Measurements from ENCODE around the gene NTSR1.
A peak's percentile ranks its signal among the peaks of the same experiment; 100 is the strongest.

The NTSR1 gene

DNA sequence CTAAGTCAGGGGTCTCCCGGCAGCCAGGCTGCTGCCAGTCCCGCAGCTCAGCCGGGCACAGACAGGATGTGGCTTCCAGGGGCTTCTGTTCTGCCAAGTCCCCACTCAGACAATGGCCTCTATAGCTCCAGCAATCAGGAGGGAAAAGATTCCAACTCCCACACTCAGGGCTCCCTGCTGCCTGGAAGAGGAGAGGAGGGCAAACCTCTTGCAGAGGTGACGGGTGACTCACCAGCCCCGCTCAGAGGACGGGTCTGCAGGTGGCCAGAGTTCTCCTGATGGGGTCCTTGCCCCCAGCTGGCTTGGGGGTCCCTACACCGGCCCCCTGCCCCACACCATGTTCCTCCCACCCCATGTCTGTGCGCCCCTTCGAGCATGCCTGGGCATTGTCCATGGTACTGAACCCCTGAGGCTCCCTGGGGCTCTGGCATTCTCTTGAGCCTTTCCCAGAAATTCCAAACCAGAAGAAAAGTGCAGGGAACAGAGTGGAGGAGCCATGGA lies 32.6 kb downstream of the NTSR1 start:
- DNase-seq = no peak

DNA sequence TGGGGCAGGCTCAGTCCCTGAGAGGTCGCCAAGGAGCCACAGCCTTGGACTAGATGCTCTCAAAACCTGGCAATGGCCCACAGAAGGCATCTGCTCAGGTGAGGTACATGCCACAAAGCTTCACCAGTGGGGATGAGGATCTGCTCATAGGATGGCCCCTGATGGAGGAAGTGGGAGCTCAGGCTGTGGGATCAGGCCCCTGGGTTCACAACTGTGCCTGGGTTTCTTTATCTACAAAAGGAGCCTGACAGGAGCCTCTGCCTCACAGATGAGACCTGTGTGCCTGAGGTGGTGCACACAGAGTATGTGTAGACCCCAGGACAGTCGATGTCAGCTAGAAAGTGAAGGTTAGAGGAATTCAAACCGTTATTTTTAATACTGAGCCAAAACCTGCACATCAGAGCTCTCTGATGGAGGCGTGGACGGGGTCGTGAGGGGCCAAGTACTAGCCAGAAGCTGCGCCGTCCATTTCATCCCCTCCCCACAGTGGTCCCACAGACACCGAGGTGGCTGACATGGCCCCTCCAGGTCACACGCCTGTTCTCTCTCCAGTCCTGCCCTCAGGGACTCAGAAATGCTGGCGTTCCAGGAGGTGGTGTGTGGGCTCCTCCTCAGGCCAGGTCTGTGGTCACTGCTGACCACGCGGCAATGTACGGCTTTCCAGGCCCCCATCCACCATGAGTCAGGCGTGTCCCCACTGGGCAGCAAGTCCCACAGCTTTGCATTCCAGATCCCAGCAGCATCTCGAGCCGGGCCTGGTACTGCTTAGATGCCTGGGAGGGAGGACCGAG lies 33.3 kb downstream of the NTSR1 start:
- DNase-seq = no peak

DNA sequence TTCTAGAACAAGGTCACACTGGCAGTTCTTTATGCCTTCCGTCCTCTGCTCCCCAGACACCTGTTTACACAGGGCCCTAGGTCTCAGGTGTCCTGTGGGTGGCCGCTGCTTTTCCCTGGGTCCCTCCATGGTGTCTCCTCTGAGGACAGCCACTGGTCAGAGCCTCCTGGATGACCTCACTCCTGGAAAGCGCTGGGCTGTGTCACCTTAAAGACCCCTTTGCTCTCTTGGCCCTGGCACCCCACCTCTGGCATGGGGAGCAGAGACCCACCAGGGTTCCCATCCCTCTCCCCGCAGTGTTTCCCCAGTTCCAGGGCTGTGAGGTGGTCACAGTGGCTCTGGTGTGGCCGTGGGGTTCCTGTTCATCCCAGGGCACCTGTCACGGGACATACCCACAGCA lies 33.9 kb downstream of the NTSR1 start:
- DNase-seq = no peak

DNA sequence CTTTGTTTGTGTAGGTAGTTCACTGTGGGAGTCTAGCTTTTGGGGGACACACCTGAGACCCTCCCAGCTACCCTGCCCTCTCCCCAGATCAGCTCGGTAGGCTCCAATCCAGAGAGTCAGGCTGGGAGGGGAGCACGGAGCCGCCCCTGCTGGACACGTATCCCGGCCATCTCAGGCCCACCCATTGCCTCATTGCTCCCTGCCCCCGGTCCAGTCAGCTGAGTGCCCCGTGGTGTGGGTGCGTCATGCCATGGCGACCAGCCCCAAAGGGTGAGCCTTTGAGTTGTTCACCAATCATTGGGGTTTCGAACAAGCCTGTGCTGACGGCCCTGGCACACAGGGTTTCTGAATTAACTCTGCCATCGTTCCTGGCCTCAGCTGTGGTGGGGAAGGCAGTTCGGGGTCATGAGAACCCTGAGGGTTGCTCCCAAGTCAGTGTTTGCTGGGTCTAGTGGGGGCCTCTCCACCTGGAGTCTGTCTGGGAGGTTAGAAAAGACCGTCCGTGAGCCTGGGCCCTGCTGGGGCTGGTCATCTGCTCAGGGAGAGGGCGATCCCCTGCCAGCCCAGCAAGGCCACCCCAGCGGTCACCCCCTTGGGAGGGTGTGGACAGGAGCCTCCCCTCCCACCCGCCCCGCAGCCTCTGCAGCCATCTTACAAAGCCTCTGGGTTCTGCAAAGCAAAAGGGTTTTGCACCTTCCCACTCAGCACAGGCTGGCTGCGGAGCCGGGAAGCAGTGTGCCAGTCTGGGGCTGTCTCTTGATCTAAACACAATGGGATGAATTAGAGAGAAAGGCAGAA lies 34.5 kb downstream of the NTSR1 start:
- DNase-seq = no peak

DNA sequence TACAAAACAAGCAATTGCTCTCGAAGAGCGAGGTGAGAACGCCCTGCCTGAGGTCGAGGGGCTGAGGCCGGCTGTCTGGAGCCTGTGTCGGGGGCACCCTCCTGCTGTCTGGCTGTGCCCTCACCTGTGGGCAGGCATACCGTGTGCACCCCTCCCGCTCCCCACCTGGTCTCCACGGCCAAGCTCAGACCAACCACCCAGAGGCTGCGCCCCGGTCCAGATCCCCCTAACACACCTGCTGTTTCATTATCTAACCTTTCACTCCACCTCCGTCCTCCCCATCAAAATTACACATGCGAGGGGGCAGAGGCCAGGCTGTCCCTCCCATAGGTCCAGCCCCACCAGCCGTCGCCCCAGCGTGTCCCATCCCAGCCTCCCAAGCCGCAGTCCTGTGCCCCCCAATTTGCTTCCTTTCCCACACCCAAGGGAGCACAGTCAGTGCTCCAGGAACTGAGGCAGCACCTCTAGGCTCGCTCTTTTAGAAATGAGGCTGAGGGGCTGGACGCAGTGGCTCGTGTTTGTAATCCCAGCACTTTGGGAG lies 35.2 kb downstream of the NTSR1 start:
- no peak for DNase-seq

DNA sequence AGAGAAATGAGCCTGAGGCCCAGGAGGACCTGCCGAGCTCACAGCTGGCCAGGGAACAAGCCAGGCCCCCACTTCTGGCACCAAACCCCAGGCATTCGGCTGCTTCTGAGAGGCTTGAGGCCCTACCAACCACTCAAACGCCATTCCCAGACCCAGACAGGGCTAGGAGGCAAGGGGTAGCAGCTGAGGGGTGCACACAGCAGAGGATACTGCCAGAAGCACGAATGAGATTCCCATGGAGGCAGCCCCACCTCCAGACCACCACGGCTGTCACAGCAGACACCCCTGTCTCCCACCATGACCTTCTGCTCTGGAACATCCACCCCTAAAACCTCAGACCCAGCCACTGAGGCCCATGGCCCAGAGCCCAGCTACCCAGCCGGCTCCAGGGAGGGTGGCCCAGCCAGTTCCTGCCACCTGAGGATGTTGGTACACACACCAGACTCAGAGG lies 36.1 kb downstream of the NTSR1 start:
- DNase-seq = no peak

DNA sequence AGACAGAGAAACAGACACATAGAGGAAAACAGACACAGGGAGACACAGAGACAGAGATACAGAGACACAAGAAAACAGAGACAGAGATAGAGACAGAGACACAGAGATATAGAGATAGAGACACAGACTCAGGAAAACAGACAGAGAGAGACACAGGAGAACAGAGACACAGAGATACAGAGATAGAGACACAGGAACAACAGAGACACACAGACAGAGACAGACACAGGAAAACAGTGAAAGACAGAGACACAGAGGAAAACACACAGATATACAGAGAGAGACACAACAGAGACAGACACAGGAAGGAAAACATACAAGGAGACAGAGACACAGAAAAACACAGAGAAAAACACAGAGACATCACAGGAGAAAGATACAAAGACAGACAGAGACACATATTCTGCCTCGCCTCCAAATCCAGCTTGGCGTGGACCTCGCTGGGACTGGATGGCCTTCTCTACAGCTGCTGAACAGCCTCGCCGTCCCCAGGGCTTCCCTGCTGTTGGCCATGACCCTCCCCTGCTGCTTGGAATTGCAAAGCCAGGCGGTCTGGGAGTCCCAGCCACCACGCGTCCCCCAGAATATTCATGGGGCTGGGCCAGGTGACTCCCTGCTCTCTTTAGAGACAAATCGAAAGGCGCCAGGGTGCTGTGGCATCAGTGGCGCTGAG lies 36.8 kb downstream of the NTSR1 start:
- no peak for DNase-seq

DNA sequence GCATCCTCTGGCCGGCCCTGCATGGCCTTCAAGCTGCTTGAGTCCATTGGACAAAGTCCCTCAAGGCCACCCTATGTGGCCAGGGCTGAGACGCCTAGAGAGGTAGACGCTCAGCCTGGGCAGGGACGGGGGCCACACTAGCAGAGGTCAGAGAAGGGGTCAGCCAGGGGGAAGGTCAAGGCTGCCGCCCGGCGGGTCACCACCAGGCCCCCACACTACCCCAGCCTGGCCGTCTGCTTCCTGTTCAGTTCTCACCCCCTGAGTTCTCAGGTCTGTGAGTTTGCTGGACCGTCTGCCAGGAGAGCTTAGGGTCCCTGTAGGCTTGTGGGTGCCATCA lies 37.3 kb downstream of the NTSR1 start:
- DNase-seq = no peak

DNA sequence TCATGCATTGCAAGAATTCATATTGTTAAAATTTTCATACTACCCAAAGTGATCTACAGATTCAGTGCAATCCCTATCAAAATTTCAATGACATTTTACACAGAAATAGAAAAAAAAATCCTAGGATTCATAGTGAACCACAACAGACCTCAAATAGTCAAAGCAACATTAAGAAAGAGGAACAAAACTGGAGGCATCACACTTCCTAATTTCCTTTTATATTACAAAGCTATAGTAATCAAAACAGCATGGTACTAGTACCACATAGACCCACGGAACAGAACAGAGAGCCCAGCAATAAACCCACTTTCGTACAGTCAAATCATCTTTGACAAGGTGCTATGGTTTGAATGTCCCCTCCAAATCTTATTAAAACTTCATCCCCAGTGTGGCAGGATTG lies 39.7 kb downstream of the NTSR1 start:
- no peak for DNase-seq

DNA sequence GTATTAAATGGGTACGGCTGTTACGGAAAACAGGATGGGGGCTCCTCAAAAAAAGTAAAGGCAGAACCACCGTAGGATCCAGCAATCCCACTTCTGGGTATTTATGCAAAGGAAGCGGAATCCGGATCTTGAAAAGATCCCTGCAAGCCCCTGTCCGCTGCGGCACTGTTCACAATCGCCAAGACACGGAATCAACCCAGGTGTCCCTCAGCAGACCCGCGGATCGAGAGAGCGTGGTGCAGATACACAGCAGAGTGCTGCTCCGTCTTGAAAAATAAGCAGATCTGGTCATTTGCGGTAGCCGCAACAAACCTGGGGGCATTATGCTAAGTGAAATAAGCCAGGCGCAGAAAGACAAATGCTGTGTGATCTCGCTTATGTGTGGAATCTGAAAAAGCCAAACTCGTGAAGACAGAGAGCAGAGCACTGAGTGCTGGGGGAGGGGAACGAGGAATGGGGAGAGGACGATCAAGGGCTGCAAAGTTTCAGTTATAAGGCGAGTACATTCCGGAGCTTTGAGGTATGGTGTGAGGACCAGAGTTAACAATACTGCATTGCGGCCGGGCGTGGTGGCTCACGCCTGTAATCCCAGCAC lies 41.3 kb downstream of the NTSR1 start:
- no peak for DNase-seq

DNA sequence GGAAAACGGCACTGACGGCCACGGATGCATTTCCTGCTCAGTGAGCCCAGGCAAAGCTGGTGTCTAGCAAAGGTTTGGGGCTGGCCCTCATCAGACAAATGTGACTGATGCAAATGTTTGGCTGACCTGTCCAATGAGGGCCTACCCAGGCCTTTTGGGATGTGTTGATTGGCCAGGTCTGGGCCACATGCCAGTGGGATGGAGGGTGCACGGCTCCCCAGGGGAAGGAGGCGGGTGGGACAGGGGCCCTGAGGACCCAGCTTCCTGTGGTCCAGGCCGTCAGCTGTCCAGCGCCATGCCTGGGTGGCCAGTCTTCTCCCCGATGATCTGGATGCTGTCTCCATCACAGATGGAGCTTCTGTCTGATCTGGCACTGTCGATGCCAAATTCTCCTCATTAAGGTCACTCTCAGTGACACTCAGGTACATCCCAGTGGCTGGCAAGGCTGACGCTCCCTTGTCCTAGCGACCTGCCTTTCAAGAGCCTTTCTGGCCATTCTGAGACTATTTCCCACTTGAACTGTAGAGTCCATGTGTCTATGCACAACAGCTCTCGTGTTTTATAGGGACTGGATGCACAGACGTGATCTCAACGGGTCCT lies 43.0 kb downstream of the NTSR1 start:
- DNase-seq = no peak

DNA sequence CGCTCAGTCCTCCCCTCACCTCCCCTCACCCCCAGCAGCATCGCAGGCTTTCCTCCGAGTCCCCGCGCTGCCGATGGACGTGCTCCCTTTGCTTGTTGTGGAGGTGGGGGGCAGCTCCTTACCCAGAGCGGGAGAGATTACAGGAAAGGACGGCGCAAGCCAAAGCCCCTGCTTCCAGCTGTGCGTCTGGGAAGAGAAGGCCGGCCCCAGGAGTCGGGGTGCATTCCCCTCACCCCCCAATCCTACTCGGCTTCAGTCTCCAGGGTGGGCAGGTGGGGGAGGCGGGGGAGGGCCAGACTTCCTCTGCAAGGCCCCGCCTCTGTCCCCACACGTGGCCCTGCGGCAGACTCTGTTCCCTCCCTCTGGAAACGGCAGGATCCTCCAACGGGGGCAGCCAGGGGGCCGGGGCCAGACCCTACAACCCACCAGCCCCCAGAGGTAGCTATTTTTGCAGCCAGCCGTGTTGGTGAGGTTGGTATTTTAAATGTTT lies 43.6 kb downstream of the NTSR1 start:
- peak; percentile 41 for DNase-seq

DNA sequence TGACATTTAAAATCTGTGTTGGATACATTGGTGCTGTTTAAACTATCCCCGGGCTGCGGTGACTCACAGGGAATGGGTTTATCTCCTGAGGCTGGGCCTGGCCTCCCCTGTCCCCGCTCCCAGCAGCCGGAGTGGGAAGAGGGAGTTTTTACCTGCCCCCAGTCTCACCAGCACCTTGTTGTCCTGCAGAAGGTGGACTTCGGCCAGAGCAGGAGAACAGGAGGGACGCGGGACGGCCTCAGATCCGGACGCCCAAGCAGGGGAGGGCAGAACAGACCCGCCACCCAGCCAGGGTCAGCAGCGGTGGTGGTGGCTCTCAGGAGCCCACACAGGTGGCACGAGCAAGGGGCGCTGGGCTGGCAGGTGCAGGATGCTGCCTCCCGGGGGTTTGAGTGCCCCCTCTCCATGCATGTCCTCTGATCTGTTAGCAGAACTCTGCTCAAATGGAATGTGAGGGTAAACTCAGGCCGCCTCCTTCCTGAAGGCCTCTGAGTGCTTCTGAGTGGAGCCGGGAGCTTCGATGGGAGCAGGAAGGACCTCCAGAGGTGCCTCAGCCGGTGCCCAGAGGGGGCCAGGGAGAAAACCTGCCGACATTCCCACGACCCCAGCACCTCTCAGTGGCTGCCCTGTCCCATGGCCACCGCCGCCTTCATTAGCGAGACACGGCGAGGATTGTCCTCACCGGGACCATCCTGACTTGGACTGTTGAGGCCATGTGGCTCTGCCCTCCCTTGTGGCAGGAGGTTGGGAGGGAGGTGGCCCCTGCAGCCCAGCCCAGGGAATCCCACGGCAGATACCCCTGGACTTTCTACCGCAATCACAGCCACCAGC lies 44.2 kb downstream of the NTSR1 start:
- DNase-seq = no peak

DNA sequence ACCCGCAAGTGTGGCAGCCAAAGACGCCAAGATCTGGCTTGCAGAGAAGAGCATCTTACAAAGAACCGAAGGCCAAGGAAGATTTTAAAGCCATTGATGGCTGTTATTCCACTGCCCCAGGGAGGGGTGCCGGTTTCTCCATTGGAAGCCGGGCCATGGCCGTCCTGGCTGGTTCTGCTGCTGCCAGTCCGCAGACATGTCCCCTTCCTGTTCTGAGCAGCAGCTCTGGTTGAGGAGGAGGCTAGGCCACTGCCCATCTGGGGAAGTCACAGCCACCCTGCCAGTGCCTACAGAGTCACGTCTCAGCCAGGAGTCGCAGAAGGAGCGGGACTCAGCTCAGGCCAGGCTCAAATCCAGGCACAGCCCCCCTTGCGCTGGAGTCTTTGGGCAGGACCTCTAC lies 45.0 kb downstream of the NTSR1 start:
- DNase-seq = no peak

DNA sequence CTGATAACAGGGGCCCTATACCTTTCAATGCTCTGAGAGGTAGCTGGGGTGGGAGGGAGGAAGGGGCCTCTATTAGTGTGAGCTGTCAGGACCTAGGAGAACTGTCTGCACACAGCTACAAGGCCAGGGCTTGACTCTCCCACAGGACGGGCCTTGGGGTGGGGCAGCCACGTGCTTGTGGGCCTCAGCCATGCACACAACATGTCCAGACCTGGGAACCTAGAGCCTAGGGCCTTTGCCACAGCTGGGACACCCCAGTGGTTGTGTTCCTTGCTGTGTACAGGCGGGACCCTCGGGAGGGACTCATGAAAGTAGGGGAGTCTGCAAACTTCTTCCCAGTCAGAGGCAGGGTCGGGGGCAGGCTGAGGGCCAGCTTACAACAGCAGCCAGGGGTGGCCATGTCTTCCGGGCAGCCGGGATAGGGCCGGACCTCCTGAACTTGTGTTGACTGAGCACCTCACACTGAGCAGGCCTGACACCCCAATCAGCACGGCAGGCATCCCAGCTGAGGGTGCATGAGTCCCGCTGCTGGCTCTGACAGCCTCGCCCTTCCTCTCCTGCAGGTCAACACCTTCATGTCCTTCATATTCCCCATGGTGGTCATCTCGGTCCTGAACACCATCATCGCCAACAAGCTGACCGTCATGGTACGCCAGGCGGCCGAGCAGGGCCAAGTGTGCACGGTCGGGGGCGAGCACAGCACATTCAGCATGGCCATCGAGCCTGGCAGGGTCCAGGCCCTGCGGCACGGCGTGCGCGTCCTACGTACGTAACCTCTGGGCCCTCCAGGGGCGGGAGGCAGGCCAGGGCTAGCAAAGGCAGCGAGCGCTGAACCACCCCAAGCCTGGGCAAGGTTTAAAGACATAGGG lies 45.7 kb downstream of the NTSR1 start:
- no peak for DNase-seq

DNA sequence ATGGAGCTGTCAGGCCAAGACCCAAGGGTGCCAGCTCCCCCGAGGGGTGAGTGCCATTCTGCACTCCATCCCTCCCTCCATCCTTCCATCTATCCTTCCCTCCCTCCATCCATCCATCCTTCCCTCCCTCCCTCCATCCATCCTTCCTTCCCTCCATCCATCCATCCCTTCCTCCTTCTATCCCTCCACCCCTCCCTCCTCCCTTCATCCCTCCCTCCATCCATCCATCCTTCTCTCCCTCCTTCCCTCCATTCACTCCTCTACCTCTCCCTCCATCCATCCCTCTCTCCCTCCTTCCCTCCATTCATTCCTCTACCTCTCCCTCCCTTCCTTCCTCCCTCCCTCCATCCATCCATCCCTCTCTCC lies 46.3 kb downstream of the NTSR1 start:
- no peak for DNase-seq

DNA sequence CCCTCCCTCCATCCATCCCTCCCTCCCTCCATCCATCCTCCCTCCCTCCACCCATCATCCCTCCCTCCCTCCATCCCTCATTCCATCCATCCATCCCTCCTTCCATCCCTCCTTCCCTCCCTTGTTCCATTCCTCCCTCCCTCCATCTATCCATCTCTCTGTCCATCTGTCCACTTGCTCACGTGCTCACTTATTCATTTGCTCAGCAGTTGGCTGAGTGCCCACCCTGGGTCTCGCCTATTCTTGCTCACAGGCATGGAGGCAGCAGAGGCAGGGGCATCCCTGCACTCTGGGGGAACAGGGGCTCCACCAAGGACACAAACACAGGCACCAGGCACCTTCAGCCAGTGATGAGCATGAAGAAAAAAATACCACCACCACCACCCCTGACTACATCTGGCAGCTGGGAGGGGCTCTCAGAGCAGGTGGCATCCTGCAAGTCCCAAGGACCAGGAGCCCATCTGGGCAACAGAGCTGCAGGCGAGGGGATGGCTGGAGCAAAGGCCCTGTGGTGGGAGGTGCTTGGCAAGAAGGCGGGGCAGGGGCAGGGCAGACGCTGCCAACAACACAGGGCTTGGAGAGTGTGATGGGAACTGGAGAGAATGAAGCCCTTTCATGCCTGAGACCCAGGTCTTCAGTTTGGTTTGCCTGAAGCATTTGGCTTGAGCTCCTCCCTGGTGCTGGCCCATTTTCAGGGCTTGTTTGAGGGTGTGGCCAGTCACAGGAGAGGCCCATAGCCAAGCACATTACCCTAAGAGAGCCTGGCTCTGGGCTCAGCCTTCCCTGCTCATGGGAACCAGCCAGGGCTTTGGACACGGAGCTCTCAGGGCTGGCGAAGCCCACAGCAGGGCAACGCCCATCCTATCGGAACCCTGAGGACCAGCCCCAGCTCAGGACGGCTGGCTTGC lies 47.4 kb downstream of the NTSR1 start:
- DNase-seq = no peak

DNA sequence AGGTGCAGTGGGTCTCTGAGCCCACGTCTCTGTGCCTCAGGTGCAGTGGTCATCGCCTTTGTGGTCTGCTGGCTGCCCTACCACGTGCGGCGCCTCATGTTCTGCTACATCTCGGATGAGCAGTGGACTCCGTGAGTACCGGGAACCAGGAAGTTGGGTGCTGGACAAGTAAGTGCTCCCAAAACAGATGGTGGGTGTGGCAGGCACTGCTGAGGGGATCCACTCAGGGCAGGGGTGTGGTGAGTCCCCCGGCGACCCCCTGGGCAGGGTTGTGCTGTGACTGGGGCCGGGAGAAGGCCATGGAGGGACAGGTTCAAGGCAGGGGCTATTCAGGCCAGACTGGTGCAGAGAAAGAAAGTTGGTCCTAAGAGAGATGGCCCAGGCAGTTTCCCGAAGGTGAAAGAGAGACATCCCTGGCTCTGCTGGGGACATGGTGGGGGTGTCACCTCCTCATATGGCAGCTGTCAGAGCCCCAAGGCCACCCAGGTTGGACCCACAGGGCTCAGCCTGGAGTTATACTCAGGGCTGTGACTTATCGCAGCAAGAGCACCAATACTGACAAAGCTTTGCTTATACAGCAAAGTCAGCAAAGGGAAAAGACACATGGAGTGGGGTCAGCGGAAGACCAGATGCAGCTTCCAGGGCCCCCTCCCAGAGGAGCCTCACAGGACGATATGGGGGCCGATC lies 49.7 kb downstream of the NTSR1 start:
- no peak for DNase-seq

DNA sequence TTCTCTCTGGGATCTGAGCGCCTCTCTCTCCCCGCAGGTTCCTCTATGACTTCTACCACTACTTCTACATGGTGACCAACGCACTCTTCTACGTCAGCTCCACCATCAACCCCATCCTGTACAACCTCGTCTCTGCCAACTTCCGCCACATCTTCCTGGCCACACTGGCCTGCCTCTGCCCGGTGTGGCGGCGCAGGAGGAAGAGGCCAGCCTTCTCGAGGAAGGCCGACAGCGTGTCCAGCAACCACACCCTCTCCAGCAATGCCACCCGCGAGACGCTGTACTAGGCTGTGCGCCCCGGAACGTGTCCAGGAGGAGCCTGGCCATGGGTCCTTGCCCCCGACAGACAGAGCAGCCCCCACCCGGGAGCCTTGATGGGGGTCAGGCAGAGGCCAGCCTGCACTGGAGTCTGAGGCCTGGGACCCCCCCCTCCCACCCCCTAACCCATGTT lies 51.4 kb downstream of the NTSR1 start:
- no peak for DNase-seq
